ENCODE data around the gene SLC16A14.

DNA sequence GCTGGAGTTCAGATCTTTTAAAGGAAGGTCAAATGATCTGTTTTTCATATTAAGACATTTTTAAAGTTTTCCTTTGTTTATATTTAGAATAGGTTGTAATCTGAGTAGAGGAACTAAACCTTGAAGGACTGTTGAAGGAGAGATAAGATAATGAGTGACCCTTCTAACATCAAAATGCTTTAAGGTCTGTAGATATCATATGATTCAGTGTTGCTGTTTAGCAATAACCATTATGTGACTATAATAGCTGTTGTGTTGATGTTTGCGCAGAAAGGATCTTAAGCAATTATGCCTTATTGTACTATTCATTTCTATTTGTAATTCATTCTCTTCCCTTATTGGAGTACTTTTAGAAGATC lies 60.0 kb downstream of the SLC16A14 start:
- TF ChIP-seq, protein P1, sequence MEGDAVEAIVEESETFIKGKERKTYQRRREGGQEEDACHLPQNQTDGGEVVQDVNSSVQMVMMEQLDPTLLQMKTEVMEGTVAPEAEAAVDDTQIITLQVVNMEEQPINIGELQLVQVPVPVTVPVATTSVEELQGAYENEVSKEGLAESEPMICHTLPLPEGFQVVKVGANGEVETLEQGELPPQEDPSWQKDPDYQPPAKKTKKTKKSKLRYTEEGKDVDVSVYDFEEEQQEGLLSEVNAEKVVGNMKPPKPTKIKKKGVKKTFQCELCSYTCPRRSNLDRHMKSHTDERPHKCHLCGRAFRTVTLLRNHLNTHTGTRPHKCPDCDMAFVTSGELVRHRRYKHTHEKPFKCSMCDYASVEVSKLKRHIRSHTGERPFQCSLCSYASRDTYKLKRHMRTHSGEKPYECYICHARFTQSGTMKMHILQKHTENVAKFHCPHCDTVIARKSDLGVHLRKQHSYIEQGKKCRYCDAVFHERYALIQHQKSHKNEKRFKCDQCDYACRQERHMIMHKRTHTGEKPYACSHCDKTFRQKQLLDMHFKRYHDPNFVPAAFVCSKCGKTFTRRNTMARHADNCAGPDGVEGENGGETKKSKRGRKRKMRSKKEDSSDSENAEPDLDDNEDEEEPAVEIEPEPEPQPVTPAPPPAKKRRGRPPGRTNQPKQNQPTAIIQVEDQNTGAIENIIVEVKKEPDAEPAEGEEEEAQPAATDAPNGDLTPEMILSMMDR (IDR thresholded peaks at IDR 0.05; ENCODE audit: low read length), result no peak
- TF ChIP-seq EZH2 (optimal IDR thresholded peaks at IDR 0.05; ENCODE audit: low read depth, low read length), result no peak

Measured in MM.1S (cell line).